GM19035 (cell line): Measurements from ENCODE around the gene MN1.

Experiments
- ATAC-seq: cut with Tn5 transposase; IDR thresholded peaks from one replicate; pipeline ENCODE4 v1.9.1; 2021; ENCODE audit not compliant: unreplicated experiment

MN1 gene

GRCh38 chr22:27765706-27766291 is 35.8 kb downstream of the MN1 start:
- no peak for ATAC-seq

DNA sequence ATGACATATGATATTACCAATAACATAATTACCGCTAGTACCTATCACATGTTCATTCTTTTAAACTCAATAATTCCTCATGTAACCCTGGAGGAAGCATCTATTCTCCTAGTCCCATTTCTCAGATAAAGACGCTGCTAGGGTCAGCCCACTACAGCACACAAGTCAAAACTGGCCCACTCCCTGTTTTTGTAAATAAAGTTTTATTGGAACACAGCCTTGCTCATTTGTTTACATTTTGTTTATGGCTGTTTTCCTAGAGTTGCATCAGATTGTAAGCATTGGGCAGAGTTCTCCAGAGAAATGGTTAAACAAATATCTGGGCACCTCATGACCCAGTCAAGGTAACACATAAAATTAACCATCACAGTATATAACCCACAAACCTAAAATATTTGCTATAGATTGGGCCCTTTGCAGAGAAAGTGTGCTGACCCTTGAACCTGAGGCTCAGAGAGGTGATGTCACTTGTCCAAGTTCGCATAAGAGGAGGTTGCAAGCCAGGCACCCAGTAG is 36.8 kb downstream of the MN1 start:
- ATAC-seq = no peak

DNA sequence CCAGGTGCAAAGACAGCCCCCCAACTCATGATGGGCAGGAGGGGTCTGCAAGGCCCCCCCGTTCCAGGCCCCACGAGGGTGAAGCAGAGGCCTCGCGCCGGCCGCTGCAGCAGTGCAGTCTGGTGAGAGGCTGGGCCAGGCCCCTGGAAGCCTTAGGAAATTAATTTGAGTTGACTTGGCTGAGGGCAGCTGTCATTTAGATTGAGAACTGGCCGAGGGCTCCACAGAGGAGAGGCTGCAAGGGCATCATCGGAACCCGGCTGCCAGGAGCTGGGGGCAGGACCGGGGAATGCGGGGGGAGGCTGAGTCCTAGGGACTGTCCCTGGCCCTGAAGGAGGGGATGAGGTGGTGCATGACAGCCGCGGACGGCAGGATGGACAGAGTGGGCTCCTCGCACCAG is 39.9 kb downstream of the MN1 start:
- no peak for ATAC-seq

GRCh38 chr22:27761000-27761399 is 40.6 kb downstream of the MN1 start:
- ATAC-seq = no peak

GRCh38 chr22:27760474-27760873 is 41.1 kb downstream of the MN1 start:
- ATAC-seq = no peak

DNA sequence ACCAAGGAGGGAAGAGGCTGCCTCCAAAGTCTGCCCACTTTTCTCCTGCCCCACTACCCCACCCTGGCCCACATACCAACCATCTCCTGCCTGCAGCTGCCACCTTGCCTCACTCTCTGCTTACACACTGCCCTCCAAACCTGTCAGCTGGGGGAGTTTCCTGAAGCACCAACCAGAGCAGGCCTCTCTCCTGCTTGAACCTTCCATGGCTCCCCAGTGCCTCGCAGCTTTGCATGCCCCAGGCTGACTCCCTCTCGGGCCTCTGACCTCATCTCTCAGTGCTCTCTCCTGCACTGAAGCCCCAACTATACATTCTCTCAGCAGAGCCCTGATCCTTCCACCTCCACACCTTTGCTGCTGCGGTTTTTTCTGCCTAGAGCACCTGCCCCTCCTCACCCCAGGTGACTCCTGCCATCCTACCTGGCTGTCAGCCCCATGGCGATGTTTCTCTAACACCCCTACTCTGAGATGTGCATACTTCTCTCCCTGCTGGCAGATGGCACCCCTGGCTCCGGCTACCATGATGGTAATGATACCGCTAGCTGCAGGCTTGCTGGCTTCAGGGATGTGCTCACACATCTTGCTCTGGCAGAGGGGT is 43.5 kb downstream of the MN1 start:
- ATAC-seq = no peak

DNA sequence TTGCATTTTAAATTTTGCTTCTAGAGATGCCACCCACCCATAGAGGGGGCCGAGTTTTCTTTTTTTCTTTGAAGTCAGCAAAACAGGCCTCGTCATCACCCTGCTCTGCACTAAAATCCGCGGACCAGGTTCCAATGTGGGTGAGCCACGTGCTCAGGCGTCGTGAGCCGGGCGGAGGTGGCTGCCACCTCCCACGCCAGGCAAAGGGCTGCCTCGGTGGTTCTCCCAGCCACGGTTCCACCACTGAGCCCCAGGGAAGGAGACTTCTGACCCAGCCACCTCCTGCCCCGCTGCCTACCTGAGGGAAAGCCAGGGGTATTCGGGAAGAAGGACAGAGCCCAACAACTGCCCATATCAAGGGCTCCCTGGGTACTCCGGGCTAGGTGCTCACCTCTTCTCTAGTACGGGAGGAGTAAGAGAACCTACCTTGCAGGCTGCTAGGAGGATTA is 45.3 kb downstream of the MN1 start:
- ATAC-seq = no peak

DNA sequence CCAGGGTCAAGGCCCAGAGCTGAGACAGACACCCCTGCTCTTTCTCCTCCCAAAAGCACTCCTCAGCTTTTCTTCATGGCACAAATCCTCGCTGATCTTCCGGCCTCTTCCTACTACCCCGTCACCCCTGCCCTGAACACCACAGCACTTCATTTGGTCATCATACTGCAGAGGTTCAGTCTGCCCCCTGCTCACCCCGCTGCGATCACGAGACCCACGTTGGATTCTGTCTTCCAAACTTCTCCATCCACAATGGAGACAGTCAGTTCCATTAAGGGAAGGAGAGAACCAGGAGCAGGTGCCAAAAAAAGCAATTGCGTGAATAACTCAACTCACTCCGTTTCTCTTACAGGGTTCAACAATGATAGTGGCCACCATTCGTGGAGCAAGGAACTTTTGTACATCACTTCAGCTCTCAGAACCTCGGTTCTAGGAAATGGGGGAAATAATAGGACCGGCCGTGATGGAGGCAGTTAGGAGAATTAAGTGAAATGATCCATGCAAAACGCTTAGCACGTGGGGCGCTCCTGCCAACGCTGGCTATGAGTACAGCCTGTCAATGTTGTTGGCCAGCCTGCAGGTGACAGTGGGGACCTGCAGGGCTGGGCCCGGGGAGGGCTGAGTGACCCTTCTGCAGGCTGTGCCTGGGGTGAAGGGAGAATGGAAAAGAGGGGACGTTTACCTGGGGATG is 45.9 kb downstream of the MN1 start:
- ATAC-seq = no peak

DNA sequence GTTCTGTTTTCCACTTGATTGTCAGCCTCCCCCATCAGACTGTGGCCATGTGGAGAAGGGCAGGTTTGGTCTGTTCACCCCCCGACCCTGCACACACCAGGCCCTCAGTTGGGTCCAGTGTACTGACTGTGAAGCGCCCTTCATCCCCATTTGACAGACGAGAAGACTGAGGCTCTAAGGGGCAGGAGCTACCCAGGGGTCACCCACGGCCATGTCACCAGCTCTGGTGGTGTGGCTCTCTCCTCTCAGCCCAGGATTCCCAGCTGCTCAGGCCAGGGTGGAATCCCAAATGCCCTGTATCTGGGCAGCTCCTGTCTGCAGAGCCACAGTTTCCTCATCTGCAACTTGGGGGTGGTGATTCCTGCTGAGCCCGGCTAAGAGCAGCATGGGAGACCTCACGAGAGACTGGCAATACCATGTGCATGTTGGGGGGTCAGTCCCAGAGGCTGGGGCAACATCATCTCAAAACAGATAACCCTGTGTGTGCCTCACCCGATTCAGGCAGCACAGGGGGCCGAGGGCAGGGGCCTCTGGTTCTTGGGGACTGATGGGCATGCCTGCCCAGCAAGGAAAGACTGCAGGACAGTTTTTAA is 46.6 kb downstream of the MN1 start:
- no peak for ATAC-seq

DNA sequence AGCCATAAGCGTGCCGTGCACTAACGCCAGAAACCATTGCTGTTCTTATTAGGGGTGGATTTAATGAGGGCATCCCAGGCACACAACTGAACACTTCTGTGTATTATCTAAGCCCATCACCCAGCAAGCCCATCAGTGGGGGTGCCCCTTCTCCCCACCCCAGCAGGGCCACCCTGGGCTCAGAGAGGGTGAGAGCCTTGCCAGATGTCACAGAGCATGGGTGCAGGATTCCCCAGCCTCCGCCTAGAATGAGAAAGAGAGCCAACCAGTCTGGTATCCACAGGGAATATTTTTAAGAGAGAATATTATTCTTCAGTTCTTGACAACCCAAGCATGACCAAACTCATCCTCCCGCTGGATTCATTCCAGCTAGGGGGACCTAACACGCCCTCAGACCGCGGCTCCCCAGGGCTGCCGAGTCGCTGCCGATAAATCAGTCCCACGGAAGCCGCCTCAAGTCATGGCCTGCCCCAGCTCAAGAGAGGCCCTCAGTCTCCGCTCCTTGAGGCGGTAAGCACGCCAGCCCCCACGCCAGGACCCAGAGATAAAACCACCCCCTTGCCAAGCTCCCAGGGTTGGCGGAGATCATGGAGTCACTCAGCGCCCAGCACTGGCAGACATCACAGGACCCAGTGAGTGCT is 47.2 kb downstream of the MN1 start:
- no peak for ATAC-seq

DNA sequence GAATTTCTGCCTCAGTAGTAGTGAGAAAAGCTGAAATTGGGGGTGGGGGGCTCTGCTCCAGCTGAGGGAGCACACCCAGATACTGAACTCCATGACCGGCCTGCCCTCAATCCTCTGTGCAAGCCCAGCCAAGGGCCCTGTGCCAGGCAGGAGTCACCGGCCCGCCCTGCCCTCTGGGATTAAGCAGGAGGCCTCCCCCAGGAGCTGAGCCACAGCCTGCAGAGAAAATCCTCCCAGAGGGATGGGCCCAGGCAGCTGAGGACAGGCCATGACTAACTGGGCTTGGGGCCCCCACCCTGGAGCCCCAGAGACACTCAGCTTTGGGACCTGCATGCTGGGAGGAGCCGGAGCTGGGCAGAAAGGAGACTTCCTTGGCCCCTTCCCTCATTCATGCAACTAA is 48.8 kb downstream of the MN1 start:
- no peak for ATAC-seq

GRCh38 chr22:27752141-27752540 is 49.4 kb downstream of the MN1 start:
- ATAC-seq = no peak

- ATAC-seq = no peak
These were observed 50.1 kb downstream of the MN1 start for GRCh38 chr22:27751277-27752070.

- ATAC-seq = no peak
These were observed 50.8 kb downstream of the MN1 start for GRCh38 chr22:27750584-27751265.

DNA sequence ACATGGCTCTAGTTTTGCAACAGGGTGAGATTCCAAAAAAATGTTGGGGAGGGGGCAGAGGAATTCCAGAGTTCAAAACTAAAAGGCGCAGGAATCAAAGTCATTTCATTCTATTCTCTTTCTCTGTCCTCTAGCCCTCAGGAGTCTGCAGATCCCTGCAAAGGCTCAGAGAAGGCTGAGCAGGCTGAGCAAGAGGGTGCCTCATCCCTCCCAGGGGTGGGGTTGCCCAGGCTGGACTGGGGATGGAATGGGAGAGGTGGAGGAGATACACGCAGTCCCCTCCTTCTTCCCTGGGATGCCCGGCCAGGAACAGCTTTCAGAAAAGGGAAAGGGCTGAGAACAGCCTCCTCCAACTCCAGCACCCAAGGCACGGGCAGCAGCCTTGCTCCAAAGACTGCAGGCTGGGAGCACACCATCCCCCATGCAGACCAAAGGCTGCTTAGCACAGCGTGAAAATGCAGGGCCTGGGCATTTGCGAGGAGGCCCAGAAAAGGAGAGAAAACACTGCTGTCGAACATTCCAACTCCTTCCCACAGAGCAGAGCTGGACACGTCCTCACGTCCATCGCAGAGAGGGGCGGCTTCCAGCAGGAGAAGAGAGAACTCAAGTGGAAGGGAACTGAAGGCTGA is 51.8 kb downstream of the MN1 start:
- ATAC-seq = no peak

GRCh38 chr22:27748751-27749191 is 52.8 kb downstream of the MN1 start:
- ATAC-seq = no peak

DNA sequence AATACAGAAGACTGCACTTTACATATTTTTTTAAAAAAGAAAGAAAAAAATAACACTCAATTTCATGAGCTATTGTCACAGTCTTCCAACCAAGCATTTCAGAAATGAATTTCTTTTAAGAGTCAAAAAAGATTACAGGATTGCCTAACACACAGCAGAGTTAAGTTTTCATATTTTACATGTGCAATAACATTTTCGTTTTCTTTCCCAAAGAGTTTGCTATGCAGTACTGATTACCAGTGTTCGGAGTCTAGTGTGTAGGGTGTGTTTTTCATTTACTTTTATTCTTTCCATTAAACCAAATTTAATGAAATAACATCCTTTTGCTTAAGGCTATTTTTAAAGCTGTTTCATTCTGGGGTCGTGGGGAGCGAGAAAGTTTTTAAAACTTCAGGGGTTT is 53.2 kb downstream of the MN1 start:
- no peak for ATAC-seq

DNA sequence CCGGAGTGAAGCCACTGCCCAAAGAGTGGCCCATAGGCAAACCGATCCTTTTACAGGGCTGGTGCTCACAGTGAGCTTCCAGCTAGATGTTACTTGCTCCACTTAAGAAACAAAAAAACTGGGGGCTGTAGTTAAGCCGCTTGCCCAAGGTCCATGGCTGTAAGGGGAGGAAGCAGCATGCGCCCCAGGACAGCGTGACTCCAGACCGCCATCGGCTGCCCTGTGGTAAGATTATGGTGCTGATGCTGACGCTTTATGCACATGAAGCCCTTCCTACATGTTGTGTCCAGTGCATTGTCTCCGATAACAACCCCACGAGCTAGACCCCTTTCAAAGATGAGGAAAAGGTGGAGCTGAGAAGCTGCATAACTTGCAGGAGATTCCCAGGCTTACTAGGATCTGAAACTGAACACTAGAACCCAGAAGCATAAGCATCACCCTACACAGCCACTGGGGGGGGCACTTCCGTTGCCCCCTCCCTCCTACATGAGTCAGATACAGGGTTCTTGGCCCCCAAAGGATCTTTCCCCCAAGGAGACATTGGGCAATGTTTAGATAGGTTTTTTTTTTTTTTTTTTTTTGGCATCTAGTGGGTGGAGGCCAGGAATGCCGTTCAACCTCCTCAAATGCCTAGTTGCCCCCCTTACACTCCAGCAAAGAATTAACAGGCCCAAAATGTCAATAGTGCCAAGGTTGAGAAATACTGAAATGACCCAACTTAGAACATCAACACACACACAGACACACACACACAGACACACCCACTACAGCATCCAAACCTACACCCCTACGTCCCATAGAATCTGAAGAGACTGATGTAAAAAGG is 53.9 kb downstream of the MN1 start:
- no peak for ATAC-seq

- ATAC-seq = no peak
These were observed 54.6 kb downstream of the MN1 start for GRCh38 chr22:27746918-27747317.
